HepG2 (cell line): ENCODE data around the gene OPA3. TPM values are rescaled to one million over a fixed set of nuclear protein-coding genes. Genes with fewer than 3 reads are reported as not detected.

Experiments used
- AGO2 ChIP-seq: fragments of 200-400 bp; formaldehyde crosslinking; optimal IDR thresholded peaks from 2 replicates; pipeline ENCODE3; 2017; ENCODE audit warnings: mild to moderate bottlenecking, low read depth, low read length, moderate library complexity
- ELF1 ChIP-seq: sonication (generic); formaldehyde crosslinking; IDR thresholded peaks from 2 replicates; pipeline ENCODE4 v1.4.0; 2020; ENCODE audit warnings: missing genetic modification reagents
- IRF2 ChIP-seq: IDR thresholded peaks from 2 replicates; pipeline ENCODE4 v1.6.1; 2018; ENCODE audit warnings: missing genetic modification reagents, missing compliant biosample characterization
- MAFG ChIP-seq: sonication (generic); formaldehyde crosslinking; IDR thresholded peaks from 2 replicates; pipeline ENCODE4 v1.5.1; 2020; ENCODE audit warnings: mild to moderate bottlenecking, missing genetic modification reagents
- MED8 ChIP-seq: sonication (generic); formaldehyde crosslinking; IDR thresholded peaks from 2 replicates; pipeline ENCODE4 v1.8.1; 2023; ENCODE audit warnings: mild to moderate bottlenecking, missing genetic modification reagents; ENCODE audit not compliant: insufficient replicate concordance
- NFIC ChIP-seq: IDR thresholded peaks from 2 replicates; pipeline ENCODE4 v1.6.1; 2012; ENCODE audit warnings: mild to moderate bottlenecking, low read length, inconsistent platforms
- REXO4 ChIP-seq: sonication (generic); formaldehyde crosslinking; IDR thresholded peaks from 2 replicates; pipeline ENCODE4 v1.8.0; 2022; ENCODE audit warnings: missing genetic modification reagents, mild to moderate bottlenecking, borderline replicate concordance
- RFXANK ChIP-seq: IDR thresholded peaks from 2 replicates; pipeline ENCODE4 v1.6.1; 2016
- RORA ChIP-seq: sonication (generic); formaldehyde crosslinking; IDR thresholded peaks from 2 replicates; pipeline ENCODE4 v1.5.0; 2020; ENCODE audit warnings: mild to moderate bottlenecking, missing genetic modification reagents, moderate library complexity
- TCF7L2 ChIP-seq: IDR thresholded peaks from 2 replicates; pipeline ENCODE4 v1.6.1; 2011; ENCODE audit warnings: mild to moderate bottlenecking, low read depth, low read length, moderate library complexity
- YEATS4 ChIP-seq: sonication (generic); formaldehyde crosslinking; IDR thresholded peaks from 2 replicates; pipeline ENCODE4 v1.4.0; 2020; ENCODE audit warnings: missing genetic modification reagents, borderline replicate concordance
- ZFP1 ChIP-seq: IDR thresholded peaks from 2 replicates; pipeline ENCODE4 v1.6.1; 2016
- ZFP82 ChIP-seq: sonication (generic); formaldehyde crosslinking; IDR thresholded peaks from 2 replicates; pipeline ENCODE4 v1.5.1; 2020; ENCODE audit warnings: mild to moderate bottlenecking, missing genetic modification reagents, borderline replicate concordance
- ZNF225 ChIP-seq: sonication (generic); formaldehyde crosslinking; IDR thresholded peaks from 2 replicates; pipeline ENCODE4 v1.4.0; 2020; ENCODE audit warnings: mild to moderate bottlenecking, missing genetic modification reagents
- ZNF256 ChIP-seq: sonication (generic); formaldehyde crosslinking; conservative IDR thresholded peaks from 2 replicates; pipeline ENCODE4 v1.4.0; 2020; ENCODE audit warnings: missing genetic modification reagents
- ZNF335 ChIP-seq: sonication (generic); formaldehyde crosslinking; IDR thresholded peaks from 2 replicates; pipeline ENCODE4 v1.4.0; 2020; ENCODE audit warnings: missing genetic modification reagents
- ZNF44 ChIP-seq: sonication (generic); formaldehyde crosslinking; IDR thresholded peaks from 2 replicates; pipeline ENCODE4 v1.5.1; 2020; ENCODE audit warnings: mild to moderate bottlenecking, missing genetic modification reagents
- ZNF496 ChIP-seq: sonication (generic); formaldehyde crosslinking; IDR thresholded peaks from 2 replicates; pipeline ENCODE4 v1.8.1; 2023; ENCODE audit warnings: mild to moderate bottlenecking, moderate library complexity, missing genetic modification reagents; ENCODE audit not compliant: insufficient replicate concordance
- ZNF589 ChIP-seq: sonication (generic); formaldehyde crosslinking; conservative IDR thresholded peaks from 2 replicates; pipeline ENCODE4 v1.8.0; 2022; ENCODE audit warnings: mild to moderate bottlenecking, moderate library complexity, missing genetic modification reagents
- ZNF644 ChIP-seq: IDR thresholded peaks from 2 replicates; pipeline ENCODE4 v1.6.1; 2016; ENCODE audit warnings: low read depth
- ZNF776 ChIP-seq: sonication (generic); formaldehyde crosslinking; IDR thresholded peaks from 2 replicates; pipeline ENCODE4 v1.4.0; 2020; ENCODE audit warnings: mild to moderate bottlenecking, missing genetic modification reagents
- ZUFSP ChIP-seq: sonication (generic); formaldehyde crosslinking; IDR thresholded peaks from 2 replicates; pipeline ENCODE4 v1.9.0; 2021; ENCODE audit warnings: missing genetic modification reagents, mild to moderate bottlenecking, borderline replicate concordance
- polyA plus RNA-seq, 8 experiments: library from polyadenylated mRNA; depleted of rRNA in 3 of 8; stranded (reverse) in 7 of 8; unstranded in 1 of 8; fragments of >200 nt; fragmentation: Illumina TruSeq in 4 of 8; extraction: Trizol in 4 of 8; gene quantifications; 2 replicates each; pipeline versions ENCODE4 v1.2.1 to v1.2.3, GENCODE V29; 2011 to 2016; ENCODE audit warnings: low read depth in 4 of 8, missing spikeins in 1 of 8, mixed read lengths in 1 of 8; ENCODE audit not compliant: insufficient read depth in 1 of 8
- total RNA-seq, 5 experiments: library from RNA; depleted of rRNA; stranded (reverse); fragments of >200 nt; fragmentation: Illumina TruSeq; extraction: Trizol; gene quantifications; 2 replicates each; pipeline ENCODE4 v1.2.3, GENCODE V29; 2016; ENCODE audit warnings: low read depth in 1 of 5
- TF ChIP-seq, protein P1 (sequence below): sonication (generic); formaldehyde crosslinking; IDR thresholded peaks from 2 replicates; pipeline ENCODE4 v1.4.0; 2020; ENCODE audit warnings: missing genetic modification reagents
- TF ChIP-seq, protein P2 (sequence below): sonication (generic); formaldehyde crosslinking; IDR thresholded peaks from 2 replicates; pipeline ENCODE4 v1.8.0; 2022; ENCODE audit warnings: missing genetic modification reagents, low read depth, mild to moderate bottlenecking, borderline replicate concordance
- TF ChIP-seq, protein P3 (sequence below): sonication (generic); formaldehyde crosslinking; IDR thresholded peaks from 2 replicates; pipeline ENCODE4 v1.5.0; 2020; ENCODE audit warnings: missing genetic modification reagents, mild to moderate bottlenecking, borderline replicate concordance

The OPA3 gene
- total and polyA plus RNA-seq, 2 of the 13 experiments (the other 11 are each of a cell fraction or from before 2014, with no cell fraction given): 8.3 to 17.7 TPM

DNA sequence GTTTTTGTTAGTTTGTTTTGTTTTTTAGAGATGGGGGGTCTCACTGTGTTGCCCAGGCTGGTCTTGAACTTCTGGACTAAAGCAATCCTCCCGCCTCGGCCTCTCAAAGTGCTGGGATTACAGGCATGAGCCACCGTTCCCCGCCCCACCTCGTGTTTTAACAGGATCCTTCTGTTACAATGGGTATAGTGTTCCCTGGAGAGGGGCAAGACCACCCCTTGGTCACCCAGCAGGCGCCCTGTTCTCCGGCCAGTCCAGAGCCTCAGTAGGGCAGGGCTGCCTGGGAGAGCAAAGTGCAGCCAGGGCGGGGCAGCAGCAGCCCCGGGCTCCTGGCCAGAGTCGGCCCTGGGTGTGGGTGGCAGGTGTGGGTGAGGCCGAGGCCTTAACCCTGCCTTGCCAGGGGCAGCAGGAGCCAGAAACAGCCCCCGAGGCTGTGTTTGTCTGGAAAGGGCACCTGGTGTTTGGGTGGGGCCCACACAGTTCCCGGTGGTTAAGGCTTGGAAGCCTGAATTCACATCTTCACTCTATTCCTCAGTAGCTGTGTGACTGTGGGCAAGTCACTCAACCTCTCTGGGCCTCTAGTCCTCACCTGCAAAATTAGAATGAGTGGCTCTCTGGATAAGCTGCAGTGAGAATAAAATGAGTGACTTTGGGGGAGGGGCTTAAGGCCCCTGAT, 70.1 kb downstream of the OPA3 start (continued):
- TF ChIP-seq ZNF335 (no peak), MAFG (CRISPR knock-in tag) (no peak), REXO4 (CRISPR knock-in tag) (no peak), RFXANK (CRISPR knock-in tag) (no peak), ZFP82 (CRISPR knock-in tag) (no peak), AGO2 (peak; percentile 58), ZNF44 (no peak), MED8 (CRISPR knock-in tag) (no peak), RORA (CRISPR knock-in tag) (no peak), ZNF776 (CRISPR knock-in tag) (no peak), ZNF225 (CRISPR knock-in tag) (no peak), ELF1 (CRISPR knock-in tag) (no peak; the same call in 1 of the 2 replicates), TCF7L2 (no peak), ZFP1 (CRISPR knock-in tag) (peak; percentile 49; the same call in 1 of the 2 replicates), IRF2 (peak; percentile 71; the same call in 1 of the 2 replicates), ZNF496 (CRISPR knock-in tag) (no peak), NFIC (no peak; the same call in 1 of the 2 replicates), ZNF256 (no peak; the same call in 1 of the 2 replicates), ZNF644 (CRISPR knock-in tag) (no peak), YEATS4 (CRISPR knock-in tag) (peak; percentile 75; the same call in 1 of the 2 replicates), ZNF589 (no peak), ZUFSP (CRISPR knock-in tag) (no peak)
- TF ChIP-seq, protein P1, sequence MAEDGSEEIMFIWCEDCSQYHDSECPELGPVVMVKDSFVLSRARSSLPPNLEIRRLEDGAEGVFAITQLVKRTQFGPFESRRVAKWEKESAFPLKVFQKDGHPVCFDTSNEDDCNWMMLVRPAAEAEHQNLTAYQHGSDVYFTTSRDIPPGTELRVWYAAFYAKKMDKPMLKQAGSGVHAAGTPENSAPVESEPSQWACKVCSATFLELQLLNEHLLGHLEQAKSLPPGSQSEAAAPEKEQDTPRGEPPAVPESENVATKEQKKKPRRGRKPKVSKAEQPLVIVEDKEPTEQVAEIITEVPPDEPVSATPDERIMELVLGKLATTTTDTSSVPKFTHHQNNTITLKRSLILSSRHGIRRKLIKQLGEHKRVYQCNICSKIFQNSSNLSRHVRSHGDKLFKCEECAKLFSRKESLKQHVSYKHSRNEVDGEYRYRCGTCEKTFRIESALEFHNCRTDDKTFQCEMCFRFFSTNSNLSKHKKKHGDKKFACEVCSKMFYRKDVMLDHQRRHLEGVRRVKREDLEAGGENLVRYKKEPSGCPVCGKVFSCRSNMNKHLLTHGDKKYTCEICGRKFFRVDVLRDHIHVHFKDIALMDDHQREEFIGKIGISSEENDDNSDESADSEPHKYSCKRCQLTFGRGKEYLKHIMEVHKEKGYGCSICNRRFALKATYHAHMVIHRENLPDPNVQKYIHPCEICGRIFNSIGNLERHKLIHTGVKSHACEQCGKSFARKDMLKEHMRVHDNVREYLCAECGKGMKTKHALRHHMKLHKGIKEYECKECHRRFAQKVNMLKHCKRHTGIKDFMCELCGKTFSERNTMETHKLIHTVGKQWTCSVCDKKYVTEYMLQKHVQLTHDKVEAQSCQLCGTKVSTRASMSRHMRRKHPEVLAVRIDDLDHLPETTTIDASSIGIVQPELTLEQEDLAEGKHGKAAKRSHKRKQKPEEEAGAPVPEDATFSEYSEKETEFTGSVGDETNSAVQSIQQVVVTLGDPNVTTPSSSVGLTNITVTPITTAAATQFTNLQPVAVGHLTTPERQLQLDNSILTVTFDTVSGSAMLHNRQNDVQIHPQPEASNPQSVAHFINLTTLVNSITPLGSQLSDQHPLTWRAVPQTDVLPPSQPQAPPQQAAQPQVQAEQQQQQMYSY: 0 out of 2 replicates have a peak, but pooled peaks have one; percentile 63
- TF ChIP-seq, protein P2, sequence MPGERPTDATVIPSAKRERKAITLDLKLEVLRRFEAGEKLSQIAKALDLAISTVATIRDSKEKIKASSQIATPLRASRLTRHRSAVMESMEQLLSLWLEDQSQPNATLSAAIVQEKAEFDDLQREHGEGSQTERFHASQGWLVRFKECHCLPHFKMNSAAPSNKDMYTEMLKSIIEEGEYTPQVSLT: no peak
- TF ChIP-seq, protein P3, sequence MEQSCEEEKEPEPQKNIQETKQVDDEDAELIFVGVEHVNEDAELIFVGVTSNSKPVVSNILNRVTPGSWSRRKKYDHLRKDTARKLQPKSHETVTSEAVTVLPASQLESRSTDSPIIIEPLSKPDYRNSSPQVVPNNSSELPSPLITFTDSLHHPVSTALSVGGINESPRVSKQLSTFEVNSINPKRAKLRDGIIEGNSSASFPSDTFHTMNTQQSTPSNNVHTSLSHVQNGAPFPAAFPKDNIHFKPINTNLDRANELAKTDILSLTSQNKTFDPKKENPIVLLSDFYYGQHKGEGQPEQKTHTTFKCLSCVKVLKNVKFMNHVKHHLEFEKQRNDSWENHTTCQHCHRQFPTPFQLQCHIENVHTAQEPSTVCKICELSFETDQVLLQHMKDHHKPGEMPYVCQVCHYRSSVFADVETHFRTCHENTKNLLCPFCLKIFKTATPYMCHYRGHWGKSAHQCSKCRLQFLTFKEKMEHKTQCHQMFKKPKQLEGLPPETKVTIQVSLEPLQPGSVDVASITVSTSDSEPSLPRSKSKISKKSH (CRISPR knock-in tag): no peak
